H1 (cell line): ENCODE results near the gene LIPE. TPM values are rescaled to one million over a fixed set of nuclear protein-coding genes. Genes with fewer than 3 reads are reported as not detected.

ENCODE experiments used
- CHD2 ChIP-seq: IDR thresholded peaks from 2 replicates; pipeline ENCODE4 v1.6.1; 2012; ENCODE audit warnings: low read length, improper control_type of control experiment
- EZH2 ChIP-seq: fragments of 200-600 bp; sonication (generic); IDR thresholded peaks from 2 replicates; pipeline ENCODE4 v1.7.1; 2012; ENCODE audit warnings: low read depth, mild to moderate bottlenecking, moderate library complexity, low read length, inconsistent platforms; ENCODE audit not compliant: severe bottlenecking
- POLR2AphosphoS5 ChIP-seq: IDR thresholded peaks from 2 replicates; pipeline ENCODE4 v1.6.1; 2011; ENCODE audit warnings: low read depth, low read length
- SIX5 ChIP-seq: IDR thresholded peaks from 2 replicates; pipeline ENCODE4 v1.6.1; 2011; ENCODE audit warnings: mild to moderate bottlenecking, low read depth, low read length
- SP4 ChIP-seq: IDR thresholded peaks from 2 replicates; pipeline ENCODE4 v1.6.1; 2012; ENCODE audit warnings: low read length, inconsistent platforms
- TAF1 ChIP-seq: IDR thresholded peaks from 2 replicates; pipeline ENCODE4 v1.6.1; 2011; ENCODE audit warnings: mild to moderate bottlenecking, low read depth, low read length
- TBP ChIP-seq: IDR thresholded peaks from 2 replicates; pipeline ENCODE4 v1.6.1; 2011; ENCODE audit warnings: low read depth, low read length, improper control_type of control experiment
- polyA plus RNA-seq, 7 experiments: library from polyadenylated mRNA; depleted of rRNA in 3 of 7; stranded (reverse) in 5 of 7; unstranded in 2 of 7; fragments of >200 nt in 5 of 7; fragments of 200-250 nt in 2 of 7; gene quantifications; 1 replicate in 5 of 7; 2 replicates in 1 of 7; 4 replicates in 1 of 7; pipeline versions ENCODE4 v1.2.1 to v1.2.3, GENCODE V29; 2011 to 2013; ENCODE audit warnings: missing spikeins in 2 of 7, mixed read lengths in 2 of 7
- total RNA-seq: library from RNA; stranded (reverse); fragmentation: NEBNext Ultra II Directional; extraction: Animal tissue kit (Norgen Biotek cat#: 25700); gene quantifications from 2 replicates; pipeline ENCODE4 v1.2.1, GENCODE V29; 2021
- TF ChIP-seq, protein P1 (sequence below), 3 experiments: IDR thresholded peaks; 1 replicate in 2 of 3; 2 replicates in 1 of 3; pipeline versions ENCODE4 v1.5.1 to v1.6.1; 2011; ENCODE audit warnings: low read length in 3 of 3, mild to moderate bottlenecking in 3 of 3, inconsistent platforms in 2 of 3, low read depth in 1 of 3, moderate library complexity in 1 of 3; ENCODE audit not compliant: insufficient read depth in 1 of 3; ENCODE audit errors: control extremely low read depth in 1 of 3

Gene LIPE
- total and polyA plus RNA-seq, 2 of the 8 experiments (the other 6 are each of a cell fraction or from before 2014, with no cell fraction given) = 8.7 to 15.9 TPM

GRCh38 chr19:42386974-42387707 lies 40.0 kb downstream of the LIPE start (continued):
- TF ChIP-seq CHD2 (peak; percentile 25; the same call in 1 of the 2 replicates), POLR2AphosphoS5 (peak; percentile 89), TAF1 (peak; percentile 88), SIX5 (no peak), TBP (peak; percentile 56), EZH2 (no peak), SP4 (0 out of 2 replicates have a peak, but pooled peaks have one; percentile 23)
- TF ChIP-seq, protein P1, sequence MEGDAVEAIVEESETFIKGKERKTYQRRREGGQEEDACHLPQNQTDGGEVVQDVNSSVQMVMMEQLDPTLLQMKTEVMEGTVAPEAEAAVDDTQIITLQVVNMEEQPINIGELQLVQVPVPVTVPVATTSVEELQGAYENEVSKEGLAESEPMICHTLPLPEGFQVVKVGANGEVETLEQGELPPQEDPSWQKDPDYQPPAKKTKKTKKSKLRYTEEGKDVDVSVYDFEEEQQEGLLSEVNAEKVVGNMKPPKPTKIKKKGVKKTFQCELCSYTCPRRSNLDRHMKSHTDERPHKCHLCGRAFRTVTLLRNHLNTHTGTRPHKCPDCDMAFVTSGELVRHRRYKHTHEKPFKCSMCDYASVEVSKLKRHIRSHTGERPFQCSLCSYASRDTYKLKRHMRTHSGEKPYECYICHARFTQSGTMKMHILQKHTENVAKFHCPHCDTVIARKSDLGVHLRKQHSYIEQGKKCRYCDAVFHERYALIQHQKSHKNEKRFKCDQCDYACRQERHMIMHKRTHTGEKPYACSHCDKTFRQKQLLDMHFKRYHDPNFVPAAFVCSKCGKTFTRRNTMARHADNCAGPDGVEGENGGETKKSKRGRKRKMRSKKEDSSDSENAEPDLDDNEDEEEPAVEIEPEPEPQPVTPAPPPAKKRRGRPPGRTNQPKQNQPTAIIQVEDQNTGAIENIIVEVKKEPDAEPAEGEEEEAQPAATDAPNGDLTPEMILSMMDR (IDR thresholded peaks at IDR 0.05; ENCODE audit: control extremely low read depth in 1 of 3, insufficient read depth in 1 of 3, low read depth in 1 of 3, low read length in 3 of 3) = peak; percentile 68 to 81 (median 70)
